Tibial nerve (tissue), 4 donors: ENCODE results near the gene TUT4.

Experiments used
- EP300 ChIP-seq, 2 donors: sonication (generic); formaldehyde crosslinking; IDR thresholded peaks; one replicate each; pipeline ENCODE4 v1.6.1; 2017; ENCODE audit warnings: antibody characterized with exemption in 2 of 2, mild to moderate bottlenecking in 1 of 2
- POLR2A ChIP-seq, 2 donors: fragments of 450-650 bp; IDR thresholded peaks; one replicate each; pipeline ENCODE4 v1.6.1; 2017; ENCODE audit warnings: antibody characterized with exemption in 2 of 2, mild to moderate bottlenecking in 2 of 2, moderate library complexity in 2 of 2
- TF ChIP-seq, protein P1 (sequence below), 5 experiments: fragments of 200-600 bp in 3 of 5; fragments of 450-650 bp in 2 of 5; sonication (generic) in 3 of 5; IDR thresholded peaks; one replicate each; pipeline ENCODE4 v1.5.1; 2016 to 2019; ENCODE audit warnings: antibody characterized with exemption in 5 of 5, mild to moderate bottlenecking in 3 of 5, moderate library complexity in 2 of 5

DNA sequence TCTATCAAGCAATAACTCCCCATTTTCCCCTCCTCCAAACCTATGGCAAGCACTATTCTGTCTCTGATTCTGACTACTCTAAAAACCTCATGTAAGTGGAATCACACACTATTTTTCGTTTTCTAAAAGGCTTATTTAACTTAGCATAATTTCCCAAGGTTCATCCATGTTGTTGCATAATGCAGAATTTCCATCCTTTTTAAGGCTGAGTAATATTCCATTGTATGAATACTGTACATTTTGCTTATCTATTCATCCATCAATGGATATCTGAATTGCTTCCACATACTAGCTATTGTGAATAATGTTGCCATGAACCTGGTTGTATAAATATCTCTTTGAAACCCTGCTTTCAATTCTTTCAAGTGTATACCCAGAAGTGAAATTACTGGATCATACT lies 48.2 kb downstream of the TUT4 start:
- TF ChIP-seq EP300 (IDR thresholded peaks at IDR 0.05) = no peak
- TF ChIP-seq, protein P1, sequence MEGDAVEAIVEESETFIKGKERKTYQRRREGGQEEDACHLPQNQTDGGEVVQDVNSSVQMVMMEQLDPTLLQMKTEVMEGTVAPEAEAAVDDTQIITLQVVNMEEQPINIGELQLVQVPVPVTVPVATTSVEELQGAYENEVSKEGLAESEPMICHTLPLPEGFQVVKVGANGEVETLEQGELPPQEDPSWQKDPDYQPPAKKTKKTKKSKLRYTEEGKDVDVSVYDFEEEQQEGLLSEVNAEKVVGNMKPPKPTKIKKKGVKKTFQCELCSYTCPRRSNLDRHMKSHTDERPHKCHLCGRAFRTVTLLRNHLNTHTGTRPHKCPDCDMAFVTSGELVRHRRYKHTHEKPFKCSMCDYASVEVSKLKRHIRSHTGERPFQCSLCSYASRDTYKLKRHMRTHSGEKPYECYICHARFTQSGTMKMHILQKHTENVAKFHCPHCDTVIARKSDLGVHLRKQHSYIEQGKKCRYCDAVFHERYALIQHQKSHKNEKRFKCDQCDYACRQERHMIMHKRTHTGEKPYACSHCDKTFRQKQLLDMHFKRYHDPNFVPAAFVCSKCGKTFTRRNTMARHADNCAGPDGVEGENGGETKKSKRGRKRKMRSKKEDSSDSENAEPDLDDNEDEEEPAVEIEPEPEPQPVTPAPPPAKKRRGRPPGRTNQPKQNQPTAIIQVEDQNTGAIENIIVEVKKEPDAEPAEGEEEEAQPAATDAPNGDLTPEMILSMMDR (IDR thresholded peaks at IDR 0.05) = no peak
- TF ChIP-seq POLR2A (IDR thresholded peaks at IDR 0.05) = no peak
